Astrocyte of the cerebellum (primary cell): Measurements from ENCODE around the gene GFM1.
"Not testable (repeated sequence)": the region's sequence is repeated elsewhere in the genome, so short reads cannot be mapped to it uniquely, and the experiment has no call there.

Experiments
- DNase-seq: peaks from one replicate; pipeline ENCODE4 v3.0.0-alpha.2; 2011; ENCODE audit warnings: low read depth
- H3K4me3 ChIP-seq: 2 replicates; pipeline ENCODE4 v1.5.1; 2011; ENCODE audit warnings: mild to moderate bottlenecking, low read depth, low read length, moderate library complexity
- CTCF ChIP-seq: IDR thresholded peaks from 2 replicates; pipeline ENCODE4 v1.5.1; 2012; ENCODE audit warnings: low read length, low read depth, moderate library complexity, mild to moderate bottlenecking; ENCODE audit errors: missing control alignments
- in situ Hi-C: cut with HindIII; loops from 2 replicates; pipeline ENCODE4 v1.10.0; 2017; ENCODE audit warnings: low sequenced_read_pairs

Gene GFM1

GRCh38 chr3:158683230-158683962 is 39.1 kb downstream of the GFM1 start:
- DNase-seq = no peak
- in situ Hi-C loops = no loop called here
- no peak for TF ChIP-seq CTCF
- H3K4me3 ChIP-seq = no peak overlapping the region

GRCh38 chr3:158685159-158685558 is 40.8 kb downstream of the GFM1 start:
- no peak for TF ChIP-seq CTCF
- DNase-seq = no peak
- no peak overlapping the region for H3K4me3 ChIP-seq
- in situ Hi-C loops = no loop called here

GRCh38 chr3:158693866-158694456 is 49.6 kb downstream of the GFM1 start:
- DNase-seq, in situ Hi-C loops, H3K4me3 ChIP-seq: not testable (repeated sequence)

GRCh38 chr3:158696618-158697017 is 52.3 kb downstream of the GFM1 start:
- no peak for DNase-seq
- in situ Hi-C loops = no loop called here
- no peak overlapping the region for H3K4me3 ChIP-seq
- TF ChIP-seq CTCF = no peak

GRCh38 chr3:158700559-158700958 is 56.2 kb downstream of the GFM1 start:
- TF ChIP-seq CTCF = no peak
- H3K4me3 ChIP-seq = no peak overlapping the region
- in situ Hi-C loops = loop anchor here (10.0 kb wide), 1 partner anchor 46 kb away; no protein-coding TSS in a partner anchor
- no peak for DNase-seq

GRCh38 chr3:158701420-158702065 is 57.2 kb downstream of the GFM1 start:
- no peak for TF ChIP-seq CTCF
- no peak for DNase-seq
- H3K4me3 ChIP-seq = no peak overlapping the region
- in situ Hi-C loops = loop anchor here (10.0 kb wide), 1 partner anchor 47 kb away; no protein-coding TSS in a partner anchor

- in situ Hi-C loops = loop anchor here (10.0 kb wide), 1 partner anchor 48 kb away; no protein-coding TSS in a partner anchor
- H3K4me3 ChIP-seq = no peak overlapping the region
- DNase-seq = no peak
- TF ChIP-seq CTCF = no peak
Observed at GRCh38 chr3:158702815-158703481, 58.6 kb downstream of the GFM1 start.
